HG02970 (cell line): ENCODE data around the gene GSDMA.
"Not testable (repeated sequence)": the region's sequence is repeated elsewhere in the genome, so short reads cannot be mapped to it uniquely, and the experiment has no call there.

Experiments
- ATAC-seq: cut with Tn5 transposase; IDR thresholded peaks from one replicate; pipeline ENCODE4 v1.9.1; 2021; ENCODE audit warnings: mild to moderate bottlenecking, moderate library complexity, moderate number of reproducible peaks; ENCODE audit not compliant: unreplicated experiment, low FRiP score

GSDMA gene

DNA sequence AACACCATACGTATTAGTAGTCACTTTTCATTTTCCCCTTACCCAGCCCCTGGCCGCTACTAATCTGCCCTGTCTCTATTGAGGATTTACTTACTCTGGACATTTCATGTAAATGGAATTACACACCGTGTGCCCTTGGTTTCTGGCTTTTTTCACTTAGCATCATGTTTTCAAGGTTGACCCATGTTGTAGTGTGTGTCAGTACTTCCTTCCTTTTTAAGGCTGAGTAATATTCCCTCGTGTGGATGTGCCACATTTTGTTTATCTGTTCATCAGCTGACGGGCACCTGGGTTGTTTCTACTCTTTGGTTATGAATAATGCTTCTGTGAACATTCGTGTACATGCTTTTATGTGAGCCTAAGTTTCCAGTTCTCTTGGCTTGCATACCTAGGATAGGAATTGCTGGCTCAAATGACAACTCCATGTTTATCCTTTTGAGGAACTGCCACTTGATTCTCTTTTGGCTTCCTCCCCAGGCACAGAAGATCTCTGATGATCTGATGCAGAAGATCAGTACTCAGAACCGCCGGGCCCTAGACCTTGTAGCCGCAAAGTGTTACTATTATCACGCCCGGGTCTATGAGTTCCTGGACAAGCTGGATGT lies 25.5 kb downstream of the GSDMA start:
- no peak for ATAC-seq

DNA sequence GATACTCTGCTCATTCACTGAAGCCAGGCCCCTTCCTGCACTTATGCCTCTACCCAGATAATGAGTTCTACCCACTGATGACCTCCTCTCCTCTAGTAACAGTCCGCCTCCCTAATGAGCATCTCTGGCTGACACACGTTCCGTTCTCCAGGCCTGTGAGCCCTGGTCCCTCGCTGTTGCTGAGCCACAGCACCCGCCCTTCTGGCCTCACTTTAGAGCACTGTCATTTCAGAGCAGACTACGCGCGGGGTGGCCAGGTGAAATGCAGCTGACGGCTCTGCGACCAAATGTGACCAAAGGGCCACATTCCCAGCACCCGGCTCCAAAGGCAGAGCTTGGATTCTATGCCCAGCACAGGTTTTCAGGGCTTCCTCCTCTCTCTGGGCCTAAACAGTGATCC lies 31.6 kb downstream of the GSDMA start:
- ATAC-seq = no peak

DNA sequence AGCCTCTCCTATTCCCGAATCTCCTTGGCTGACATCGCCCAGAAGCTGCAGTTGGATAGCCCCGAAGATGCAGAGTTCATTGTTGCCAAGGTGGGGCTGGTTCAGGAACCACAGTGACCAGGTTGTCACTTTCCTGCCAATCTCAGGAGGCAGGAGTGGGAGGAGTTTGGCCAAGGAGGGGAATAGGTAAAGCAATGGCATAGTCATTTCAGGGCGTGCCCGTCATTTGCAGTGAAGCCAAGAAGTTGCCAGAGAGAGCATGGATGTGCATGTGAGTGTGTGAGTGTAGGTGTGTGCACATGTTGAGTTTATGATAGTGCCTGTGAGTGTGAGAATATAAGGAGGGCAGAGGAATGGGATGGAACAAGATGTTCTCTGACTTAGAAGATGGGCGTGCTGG lies 32.6 kb downstream of the GSDMA start:
- no peak for ATAC-seq

DNA sequence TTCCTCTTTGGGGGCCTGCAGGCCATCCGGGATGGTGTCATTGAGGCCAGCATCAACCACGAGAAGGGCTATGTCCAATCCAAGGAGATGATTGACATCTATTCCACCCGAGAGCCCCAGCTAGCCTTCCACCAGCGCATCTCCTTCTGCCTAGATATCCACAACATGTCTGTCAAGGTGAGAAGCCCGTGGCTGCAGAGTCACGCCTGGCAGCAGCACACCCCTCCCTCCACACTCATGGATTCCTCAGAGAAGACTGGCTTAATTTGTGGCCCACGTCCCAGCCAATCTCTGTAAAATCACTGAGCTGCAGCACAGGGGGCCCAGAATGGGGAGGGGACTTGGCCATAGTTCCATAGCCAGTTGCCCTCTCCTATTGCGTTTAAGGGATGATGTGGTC lies 33.4 kb downstream of the GSDMA start:
- no peak for ATAC-seq

DNA sequence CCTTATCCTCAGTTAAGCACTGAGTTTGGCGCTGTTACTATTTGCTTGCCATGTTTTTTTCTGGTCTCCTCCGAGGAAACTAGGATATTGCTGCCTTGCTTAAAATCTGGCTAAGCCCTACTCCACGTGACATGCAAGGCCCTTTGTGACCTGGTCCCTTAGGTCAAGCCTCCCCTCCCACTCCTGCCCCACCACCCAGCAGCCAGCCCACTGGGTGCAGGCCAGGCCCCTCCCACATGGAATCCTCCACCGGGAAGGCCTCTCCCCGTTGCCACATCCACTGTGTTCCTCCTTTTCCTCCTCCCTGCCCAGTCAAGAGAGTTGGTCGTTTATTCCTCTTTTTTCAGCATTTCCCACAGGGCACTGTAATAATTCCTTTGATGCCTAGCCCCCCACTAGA lies 34.0 kb downstream of the GSDMA start:
- ATAC-seq = no peak

DNA sequence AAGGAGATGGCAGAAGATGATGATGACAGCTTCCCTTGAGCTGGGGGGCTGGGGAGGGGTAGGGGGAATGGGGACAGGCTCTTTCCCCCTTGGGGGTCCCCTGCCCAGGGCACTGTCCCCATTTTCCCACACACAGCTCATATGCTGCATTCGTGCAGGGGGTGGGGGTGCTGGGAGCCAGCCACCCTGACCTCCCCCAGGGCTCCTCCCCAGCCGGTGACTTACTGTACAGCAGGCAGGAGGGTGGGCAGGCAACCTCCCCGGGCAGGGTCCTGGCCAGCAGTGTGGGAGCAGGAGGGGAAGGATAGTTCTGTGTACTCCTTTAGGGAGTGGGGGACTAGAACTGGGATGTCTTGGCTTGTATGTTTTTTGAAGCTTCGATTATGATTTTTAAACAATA lies 34.7 kb downstream of the GSDMA start:
- ATAC-seq = no peak

DNA sequence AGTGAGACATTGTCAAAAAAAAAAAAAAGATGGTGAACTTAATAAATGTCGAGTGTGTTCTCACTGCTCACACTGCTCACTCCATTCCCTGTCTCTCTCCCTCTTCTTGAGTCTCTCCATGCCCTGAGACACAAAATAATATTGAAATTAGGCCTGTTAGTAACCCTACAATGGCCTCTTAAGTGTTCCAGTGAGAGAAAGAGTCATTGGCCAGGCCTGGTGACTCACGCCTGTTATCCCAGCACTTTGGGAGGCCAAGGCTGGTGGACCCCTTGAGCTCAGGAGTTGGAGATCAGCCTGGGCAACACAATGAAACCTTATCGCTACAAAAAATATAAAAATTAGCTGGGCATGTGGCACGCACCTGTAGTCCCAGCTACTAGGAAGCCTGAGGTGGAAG lies 36.3 kb downstream of the GSDMA start:
- no peak for ATAC-seq

DNA sequence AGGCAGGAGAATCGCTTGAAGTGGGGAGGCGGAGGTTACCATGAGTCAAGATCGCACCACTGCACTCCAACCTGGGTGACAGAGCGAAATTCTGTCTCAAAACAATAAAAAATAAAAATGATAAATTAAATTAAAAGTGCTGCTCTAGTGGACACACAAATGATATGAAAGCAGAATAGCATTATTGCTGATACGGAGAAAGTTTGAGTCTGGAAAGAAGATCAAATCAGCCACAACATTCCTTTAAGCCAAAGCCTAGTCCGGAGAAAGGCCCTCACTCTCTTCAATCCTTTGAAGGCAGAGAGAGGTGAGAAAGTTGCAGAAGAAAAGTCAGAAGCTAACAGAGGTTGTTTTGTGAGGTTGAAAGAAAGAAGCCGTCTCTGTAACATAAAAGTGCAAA lies 37.4 kb downstream of the GSDMA start:
- no peak for ATAC-seq

DNA sequence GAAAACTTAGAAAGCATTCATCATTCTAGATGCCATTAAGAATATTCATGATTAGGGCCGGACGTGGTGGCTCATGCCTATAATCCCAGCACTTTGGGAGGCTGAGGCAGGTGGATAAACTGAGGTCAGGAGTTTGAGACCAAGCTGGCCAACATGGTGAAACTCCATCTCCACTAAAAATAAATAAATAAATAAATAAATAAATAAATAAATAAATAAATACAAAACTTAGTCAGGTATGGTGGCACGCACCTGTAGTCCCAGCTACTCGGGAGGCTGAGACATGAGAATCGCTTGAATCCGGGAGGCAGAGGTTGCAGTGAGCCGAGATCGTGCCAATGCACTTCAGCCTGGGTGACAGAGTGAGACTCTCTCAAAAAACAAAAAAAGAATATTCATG lies 38.5 kb downstream of the GSDMA start:
- ATAC-seq = not testable (repeated sequence)

DNA sequence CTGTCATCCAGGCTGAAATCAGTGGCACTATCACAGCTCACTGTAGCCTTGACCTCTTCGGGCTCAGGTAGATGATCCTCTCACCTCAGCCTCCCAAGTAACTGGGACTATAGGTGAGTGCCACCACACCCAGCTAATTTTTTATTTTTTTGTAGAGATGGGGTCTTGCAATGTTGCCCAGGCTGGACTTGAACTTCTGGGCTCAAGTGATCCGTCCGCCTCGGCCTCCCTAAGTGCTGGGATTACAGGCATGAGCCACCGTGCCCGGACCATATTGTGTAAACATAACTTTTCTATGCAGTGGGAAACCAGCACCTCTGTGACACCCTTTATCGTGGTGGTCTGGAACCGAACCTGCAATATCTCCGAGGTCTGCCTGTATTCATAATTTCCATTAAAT lies 41.3 kb downstream of the GSDMA start:
- ATAC-seq = no peak

DNA sequence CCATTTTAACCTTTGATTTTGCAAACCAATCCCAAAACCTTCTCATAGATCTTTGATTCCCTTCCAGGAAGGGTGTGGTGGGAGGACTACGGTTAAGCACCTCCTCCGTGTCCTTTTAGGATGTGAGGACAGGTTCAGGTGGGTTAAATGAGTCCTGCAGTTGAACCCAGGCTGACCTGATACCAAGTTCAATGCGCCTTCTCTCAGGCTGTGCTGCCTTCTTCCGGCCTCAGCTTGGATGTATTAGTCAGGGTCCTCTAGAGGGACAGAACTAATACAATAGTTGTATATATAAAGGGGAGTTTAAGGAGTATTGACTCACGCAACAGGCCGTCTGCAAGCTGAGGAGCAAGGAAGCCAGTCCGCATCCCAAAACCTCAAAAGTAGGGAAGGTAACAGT lies 41.9 kb downstream of the GSDMA start:
- no peak for ATAC-seq

DNA sequence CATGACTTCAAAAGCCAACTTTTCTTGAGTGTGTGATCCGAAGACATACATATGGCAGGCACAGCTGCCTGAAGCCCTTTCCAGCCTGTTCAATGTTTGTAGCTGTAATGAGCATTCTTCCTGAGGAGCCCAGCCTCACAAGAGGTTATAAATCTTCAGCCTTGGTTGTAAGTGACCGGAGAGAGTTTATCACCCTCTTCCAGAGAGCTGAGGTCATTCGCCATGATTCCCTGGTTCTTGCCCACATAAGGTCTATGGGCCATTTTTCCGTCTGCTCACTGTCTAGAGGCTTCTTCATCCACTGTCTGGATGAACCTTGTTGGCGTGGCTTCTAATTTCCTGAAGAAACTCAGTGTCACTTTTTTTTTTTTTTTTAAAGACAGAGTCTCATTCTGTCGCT lies 42.7 kb downstream of the GSDMA start:
- no peak for ATAC-seq

DNA sequence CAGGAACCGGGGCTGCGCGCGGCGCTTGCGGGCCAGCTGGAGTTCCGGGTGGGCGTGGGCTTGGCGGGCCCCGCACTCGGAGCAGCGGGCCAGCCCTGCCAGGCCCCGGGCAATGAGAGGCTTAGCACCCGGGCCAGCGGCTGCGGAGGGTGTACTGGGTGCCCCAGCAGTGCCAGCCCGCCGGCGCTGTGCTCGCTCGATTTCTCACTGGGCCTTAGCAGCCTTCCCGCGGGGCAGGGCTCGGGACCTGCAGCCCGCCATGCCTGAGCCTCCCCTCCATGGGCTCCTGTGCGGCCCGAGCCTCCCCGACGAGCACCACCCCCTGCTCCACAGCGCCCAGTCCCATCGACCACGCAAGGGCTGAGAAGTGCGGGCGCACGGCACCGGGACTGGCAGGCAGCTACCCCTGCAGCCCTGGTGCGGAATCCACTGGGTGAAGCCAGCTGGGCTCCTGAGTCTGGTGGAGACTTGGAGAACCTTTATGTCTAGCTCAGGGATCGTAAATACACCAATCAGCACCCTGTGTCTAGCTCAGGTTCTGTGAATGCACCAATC lies 48.2 kb downstream of the GSDMA start:
- ATAC-seq = not testable (repeated sequence)

DNA sequence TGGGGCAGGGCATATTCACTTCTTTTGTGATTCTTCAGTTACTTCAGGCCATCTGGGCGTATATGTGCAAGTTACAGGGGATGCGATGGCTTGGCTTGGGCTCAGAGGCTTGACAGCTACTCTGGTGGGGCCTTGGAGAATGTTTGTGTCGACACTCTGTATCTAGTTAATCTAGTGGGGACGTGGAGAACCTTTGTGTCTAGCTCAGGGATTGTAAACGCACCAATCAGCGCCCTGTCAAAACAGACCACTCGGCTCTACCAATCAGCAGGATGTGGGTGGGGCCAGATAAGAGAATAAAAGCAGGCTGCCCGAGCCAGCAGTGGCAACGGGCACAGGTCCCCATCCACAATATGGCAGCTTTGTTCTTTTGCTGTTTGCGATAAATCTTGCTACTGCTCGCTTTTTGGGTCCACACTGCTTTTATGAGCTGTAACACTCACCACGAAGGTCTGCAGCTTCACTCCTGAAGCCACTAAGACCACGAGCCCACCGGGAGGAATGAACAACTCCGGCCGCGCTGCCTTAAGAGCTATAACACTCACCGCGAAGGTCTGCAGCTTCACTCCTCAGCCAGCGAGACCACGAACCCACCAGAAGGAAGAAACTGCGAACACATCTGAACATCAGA lies 49.3 kb downstream of the GSDMA start:
- ATAC-seq = not testable (repeated sequence)

DNA sequence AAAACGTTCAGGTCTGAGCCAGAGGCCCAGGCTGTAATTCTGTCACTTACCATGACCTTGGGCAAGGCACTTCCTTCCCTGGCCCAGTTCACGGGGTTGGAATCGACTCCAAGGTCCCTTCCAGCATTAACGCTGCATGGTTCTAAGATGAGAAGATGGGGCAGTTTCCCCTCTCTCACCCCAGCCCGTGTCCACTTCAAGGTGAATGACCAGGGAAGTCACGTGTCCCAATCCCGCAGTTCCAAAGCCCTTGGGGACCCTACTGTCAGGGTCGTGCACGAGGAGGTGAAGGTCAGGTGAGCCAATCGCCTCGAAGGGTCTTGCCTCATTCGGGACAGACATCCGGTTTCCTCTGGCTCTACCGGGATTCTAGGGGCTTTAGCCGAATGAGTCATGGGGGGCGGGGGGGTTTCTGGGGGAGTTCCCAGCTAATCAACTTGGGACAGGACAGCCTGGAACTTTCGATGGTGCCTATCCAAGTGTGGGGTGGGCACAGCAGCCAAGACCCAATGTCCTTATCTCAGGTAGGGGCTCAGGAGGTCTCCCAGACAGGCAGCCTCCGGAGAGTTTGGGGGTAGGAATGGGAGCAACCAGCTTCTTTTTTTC lies 51.7 kb downstream of the GSDMA start:
- no peak for ATAC-seq

DNA sequence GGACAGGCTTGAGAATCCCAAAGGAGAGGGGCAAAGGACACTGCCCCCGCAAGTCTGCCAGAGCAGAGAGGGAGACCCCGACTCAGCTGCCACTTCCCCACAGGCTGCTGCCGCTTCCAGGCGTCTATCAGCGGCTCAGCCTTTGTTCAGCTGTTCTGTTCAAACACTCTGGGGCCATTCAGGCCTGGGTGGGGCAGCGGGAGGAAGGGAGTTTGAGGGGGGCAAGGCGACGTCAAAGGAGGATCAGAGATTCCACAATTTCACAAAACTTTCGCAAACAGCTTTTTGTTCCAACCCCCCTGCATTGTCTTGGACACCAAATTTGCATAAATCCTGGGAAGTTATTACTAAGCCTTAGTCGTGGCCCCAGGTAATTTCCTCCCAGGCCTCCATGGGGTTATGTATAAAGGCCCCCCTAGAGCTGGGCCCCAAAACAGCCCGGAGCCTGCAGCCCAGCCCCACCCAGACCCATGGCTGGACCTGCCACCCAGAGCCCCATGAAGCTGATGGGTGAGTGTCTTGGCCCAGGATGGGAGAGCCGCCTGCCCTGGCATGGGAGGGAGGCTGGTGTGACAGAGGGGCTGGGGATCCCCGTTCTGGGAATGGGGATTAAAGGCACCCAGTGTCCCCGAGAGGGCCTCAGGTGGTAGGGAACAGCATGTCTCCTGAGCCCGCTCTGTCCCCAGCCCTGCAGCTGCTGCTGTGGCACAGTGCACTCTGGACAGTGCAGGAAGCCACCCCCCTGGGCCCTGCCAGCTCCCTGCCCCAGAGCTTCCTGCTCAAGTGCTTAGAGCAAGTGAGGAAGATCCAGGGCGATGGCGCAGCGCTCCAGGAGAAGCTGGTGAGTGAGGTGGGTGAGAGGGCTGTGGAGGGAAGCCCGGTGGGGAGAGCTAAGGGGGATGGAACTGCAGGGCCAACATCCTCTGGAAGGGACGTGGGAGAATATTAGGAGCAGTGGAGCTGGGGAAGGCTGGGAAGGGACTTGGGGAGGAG lies 52.5 kb downstream of the GSDMA start, which contains the start of gene CSF3:
Gene CSF3, plus strand, starts transcription at position 436 of the 993 bp plus-strand sequence. Its CDS starts 35 bp downstream, at position 471.
- no peak for ATAC-seq

DNA sequence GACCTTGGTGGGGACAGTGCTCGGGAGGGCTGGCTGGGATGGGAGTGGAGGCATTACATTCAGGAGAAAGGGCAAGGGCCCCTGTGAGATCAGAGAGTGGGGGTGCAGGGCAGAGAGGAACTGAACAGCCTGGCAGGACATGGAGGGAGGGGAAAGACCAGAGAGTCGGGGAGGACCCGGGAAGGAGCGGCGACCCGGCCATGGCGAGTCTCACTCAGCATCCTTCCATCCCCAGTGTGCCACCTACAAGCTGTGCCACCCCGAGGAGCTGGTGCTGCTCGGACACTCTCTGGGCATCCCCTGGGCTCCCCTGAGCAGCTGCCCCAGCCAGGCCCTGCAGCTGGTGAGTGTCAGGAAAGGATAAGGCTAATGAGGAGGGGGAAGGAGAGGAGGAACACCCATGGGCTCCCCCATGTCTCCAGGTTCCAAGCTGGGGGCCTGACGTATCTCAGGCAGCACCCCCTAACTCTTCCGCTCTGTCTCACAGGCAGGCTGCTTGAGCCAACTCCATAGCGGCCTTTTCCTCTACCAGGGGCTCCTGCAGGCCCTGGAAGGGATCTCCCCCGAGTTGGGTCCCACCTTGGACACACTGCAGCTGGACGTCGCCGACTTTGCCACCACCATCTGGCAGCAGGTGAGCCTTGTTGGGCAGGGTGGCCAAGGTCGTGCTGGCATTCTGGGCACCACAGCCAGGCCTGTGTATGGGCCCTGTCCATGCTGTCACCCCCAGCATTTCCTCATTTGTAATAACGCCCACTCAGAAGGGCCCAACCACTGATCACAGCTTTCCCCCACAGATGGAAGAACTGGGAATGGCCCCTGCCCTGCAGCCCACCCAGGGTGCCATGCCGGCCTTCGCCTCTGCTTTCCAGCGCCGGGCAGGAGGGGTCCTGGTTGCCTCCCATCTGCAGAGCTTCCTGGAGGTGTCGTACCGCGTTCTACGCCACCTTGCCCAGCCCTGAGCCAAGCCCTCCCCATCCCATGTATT lies 53.5 kb downstream of the GSDMA start:
- no peak for ATAC-seq

DNA sequence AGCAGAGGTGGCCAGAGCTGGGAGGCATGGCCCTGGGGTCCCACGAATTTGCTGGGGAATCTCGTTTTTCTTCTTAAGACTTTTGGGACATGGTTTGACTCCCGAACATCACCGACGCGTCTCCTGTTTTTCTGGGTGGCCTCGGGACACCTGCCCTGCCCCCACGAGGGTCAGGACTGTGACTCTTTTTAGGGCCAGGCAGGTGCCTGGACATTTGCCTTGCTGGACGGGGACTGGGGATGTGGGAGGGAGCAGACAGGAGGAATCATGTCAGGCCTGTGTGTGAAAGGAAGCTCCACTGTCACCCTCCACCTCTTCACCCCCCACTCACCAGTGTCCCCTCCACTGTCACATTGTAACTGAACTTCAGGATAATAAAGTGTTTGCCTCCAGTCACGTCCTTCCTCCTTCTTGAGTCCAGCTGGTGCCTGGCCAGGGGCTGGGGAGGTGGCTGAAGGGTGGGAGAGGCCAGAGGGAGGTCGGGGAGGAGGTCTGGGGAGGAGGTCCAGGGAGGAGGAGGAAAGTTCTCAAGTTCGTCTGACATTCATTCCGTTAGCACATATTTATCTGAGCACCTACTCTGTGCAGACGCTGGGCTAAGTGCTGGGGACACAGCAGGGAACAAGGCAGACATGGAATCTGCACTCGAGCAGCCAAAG lies 54.7 kb downstream of the GSDMA start:
- no peak for ATAC-seq
